GM04504 (cell line): ENCODE data around the gene UNKL.
"Not testable (repeated sequence)": the region's sequence is repeated elsewhere in the genome, so short reads cannot be mapped to it uniquely, and the experiment has no call there.

ENCODE experiments used
- DNase-seq: peaks from one replicate; pipeline ENCODE4 v3.0.0-alpha.2; 2012; ENCODE audit warnings: low read depth

Gene UNKL

DNA sequence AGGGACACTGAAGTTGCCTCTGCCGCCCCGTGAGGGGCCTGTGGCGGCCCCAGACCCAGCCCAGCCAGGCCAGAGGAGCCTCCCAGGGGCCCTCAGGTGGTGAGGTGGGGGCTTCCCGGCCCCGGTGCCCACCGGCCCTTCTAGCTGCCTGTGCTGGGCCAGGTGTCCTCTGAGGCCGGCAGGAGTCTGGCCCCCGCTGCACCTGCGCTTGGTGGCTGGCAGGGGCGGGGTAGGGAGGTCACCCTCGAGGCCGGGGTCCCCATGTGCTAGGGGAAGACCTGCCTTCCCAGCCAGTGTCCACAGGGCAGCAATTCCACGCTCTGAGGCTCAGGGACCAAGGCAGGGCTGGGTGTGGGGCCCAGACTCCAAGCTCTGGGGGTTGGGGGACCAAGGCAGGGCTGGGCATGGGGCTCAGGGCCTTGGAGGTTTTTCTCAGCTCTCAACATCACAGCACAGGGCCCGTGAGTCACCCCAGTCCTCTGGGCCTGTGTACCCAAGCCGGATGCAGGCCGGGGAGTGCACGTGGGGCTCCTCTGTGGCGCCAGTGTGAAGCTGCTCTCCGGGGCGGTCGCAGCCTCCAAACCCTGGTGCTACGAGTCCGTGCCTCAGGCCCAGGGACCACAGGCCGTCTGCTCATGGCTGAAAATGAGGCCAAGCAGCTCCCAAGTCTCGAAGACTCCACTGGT lies 31.2 kb upstream of the UNKL start:
- DNase-seq, result no peak

DNA sequence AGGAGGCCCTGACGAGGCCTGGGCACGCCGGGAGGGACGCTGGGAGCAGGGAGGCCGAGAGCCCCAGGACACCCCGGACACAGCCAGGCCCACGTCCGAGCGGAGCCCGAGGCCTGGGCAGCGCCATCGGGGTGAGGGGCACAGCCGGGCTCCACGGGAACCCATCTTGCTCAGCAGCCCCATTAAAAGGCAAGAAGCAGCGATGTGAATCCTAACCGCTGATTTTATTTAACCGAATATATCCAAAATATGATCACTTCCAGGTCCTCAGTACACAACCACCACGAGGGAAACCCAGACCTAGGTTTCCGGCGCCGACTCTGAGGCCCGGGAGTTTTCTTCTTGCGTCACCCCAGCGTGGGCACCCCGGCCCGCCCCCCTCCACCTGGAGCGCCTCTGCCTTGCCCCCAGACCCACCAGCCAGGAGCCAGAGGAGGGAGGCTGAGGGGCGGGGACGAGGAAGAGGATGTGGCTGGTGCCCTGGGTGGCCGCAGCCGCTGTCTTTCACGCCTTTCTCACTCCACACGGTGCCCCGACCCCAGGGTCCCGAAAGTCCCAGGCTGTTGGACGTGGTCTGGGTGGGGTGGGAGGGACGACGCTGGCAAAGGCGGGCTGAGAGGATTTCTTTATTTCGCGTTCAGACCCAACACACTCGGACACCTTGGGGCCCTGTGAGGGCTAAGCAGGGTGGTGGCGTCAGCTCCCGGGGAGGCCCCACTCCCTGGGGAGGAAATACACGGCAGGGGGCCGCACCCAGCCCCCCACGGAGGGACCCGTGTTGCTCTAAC lies 30.4 kb upstream of the UNKL start:
- DNase-seq, result no peak

DNA sequence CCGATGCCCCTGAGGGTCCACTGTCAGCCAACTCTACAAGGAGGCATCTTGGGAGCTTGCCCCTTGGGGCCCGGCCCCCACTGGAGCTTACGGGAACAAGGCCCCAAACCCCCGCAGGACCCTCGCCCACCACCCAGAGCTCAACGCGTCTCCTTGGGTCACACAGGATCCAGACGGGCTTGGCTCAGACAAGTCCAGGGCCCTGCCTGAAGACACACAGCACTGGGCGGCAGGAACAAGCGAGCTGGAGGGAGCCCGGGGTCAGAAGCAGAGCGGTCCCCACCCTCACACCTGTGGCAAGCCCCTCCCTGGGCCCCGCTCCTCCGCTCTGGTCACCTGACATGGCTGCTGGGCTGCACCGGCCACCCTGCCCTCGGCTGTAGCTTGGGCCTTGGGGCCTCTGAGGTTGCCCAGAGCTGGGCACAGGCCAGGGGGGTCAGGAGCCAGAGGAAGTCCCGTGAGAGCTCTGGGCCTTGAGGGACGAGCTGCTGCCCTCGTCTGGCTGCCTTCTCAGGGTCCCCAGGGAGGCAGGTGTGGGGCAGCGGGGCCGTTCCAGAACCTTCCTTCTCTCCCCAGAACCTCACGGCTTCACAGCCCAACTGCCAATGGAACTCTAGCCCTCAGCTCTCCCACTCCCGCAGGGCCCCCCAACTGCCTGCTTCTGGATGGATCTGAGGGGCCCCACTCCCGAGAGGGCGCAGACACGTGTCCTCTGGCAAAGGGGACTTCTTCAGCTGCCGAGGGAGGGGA lies 29.7 kb upstream of the UNKL start, which contains the start of gene CCDC154:
TSS of gene CCDC154 (minus strand) at position 577 of the 750 bp plus-strand sequence. CDS start at position 343, 234 bp downstream.
- DNase-seq, result no peak

DNA sequence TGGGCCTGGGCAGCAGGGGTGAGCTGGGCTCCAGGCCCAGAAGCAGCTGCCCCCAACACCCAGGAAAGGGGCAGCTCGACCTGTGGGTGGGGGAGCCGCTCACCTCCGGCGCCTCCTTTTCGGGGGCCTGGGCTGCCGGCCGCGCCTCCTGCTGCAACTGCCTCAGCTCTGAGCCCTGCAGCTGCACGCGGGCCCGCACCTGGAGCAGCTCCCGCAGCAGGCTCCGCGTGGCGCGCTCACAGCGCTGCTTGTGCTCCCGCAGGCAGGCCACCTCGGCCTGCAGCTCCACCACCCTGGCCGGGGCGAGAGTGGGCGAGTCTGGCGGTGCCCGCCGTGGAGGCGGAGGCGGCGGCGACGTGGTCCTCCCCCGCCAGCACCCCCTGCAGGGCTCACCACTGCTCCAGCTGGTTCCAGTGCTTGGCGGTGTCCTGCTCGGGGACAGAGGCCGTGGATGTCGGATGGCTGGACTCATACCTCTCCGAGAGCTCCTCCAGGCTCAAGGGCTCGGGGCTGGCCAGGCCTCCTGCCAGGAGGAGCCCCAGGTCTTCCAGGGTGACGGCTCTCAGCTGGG lies 29.0 kb upstream of the UNKL start:
- DNase-seq, result no peak

DNA sequence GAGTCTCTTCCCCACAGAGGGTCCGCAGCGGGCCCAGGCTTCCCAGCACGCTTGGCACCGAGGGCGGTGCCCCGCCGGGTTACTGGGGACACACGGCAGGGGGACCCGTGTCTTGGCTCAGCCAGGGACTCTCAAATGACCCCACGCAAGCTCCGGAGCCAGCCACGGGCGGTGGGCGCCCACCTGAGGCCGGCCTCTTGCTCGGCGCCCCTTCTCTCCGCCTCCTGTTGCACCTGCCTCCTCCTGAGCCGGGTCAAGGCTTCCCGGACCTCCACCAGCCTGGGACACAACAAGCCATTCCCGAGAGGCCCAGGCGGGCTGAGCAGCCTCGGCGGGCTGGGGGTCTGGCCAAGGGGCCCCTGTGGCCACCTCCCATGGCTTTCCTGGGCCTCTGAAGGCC lies 28.2 kb upstream of the UNKL start:
- no peak for DNase-seq

DNA sequence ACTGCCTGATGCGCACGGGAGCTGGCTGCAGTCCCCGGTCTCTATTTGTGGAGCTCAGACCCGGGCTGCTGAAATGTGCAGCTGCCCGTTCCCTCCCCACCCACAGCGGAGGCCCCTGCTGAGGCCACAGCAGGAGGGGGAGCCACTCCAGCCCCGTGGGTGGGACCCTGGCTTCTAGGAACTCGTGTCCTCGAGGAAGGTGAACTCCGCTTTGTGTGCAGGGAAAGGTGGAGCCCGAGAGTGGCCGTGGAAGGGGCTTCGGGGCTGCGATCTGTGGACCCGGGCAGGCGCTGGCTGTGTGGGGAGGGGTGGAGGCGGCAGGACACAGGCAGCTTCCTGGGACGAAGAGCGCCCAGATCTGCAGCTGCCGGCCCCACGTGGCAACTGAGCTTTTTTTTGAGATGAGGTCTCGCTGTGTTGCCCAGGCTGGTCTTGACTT lies 26.9 kb upstream of the UNKL start:
- DNase-seq, result no peak

DNA sequence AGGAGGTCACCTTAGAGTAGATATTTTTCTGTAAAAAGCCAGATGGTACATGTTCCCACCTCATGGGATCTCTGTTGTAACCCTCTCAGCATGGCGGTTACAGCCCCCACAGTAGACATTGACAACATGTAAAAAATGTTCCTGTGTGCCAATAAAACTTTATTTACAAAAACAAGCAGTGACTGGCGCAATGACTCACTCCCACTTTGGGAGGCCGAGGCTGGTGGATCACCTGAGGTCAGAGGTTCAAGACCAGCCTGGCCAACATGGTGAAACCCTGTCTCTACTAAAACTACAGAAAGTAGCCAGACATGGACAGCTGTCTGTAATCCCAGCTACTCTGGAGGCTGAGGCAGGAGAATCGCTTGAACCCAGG lies 25.2 kb upstream of the UNKL start:
- DNase-seq, result not testable (repeated sequence)

DNA sequence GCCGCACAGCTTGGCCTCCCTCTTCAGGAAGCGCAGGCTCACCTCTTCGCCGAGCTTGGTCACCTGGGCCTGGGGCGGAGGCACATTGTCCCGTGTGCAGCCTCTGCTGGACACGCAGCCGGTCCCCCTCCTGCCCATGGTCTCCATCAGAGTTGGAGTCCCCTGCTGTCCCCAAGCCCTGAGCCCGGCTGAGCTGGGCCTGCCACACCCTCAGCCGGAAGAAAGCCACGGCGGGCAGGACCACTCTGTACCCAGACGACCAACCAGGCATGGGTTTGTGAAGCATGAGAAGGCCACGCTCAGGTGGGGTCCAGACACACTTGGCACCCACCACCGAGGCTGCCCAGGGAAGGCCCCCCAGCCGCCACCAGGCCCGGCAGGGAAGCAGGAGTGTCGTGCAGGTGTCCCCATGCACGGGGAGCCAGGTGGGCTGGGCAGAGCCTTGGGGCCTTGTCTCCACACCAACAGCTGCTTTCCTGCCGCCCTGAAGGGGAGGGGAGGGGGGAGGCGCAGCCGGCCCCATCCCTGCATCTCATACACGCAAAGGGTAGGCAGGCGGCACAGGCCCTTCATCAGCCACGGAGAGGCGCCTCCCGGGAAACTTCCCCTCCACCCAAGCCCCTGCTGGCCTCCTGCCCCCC lies 24.7 kb upstream of the UNKL start:
- DNase-seq, result no peak

DNA sequence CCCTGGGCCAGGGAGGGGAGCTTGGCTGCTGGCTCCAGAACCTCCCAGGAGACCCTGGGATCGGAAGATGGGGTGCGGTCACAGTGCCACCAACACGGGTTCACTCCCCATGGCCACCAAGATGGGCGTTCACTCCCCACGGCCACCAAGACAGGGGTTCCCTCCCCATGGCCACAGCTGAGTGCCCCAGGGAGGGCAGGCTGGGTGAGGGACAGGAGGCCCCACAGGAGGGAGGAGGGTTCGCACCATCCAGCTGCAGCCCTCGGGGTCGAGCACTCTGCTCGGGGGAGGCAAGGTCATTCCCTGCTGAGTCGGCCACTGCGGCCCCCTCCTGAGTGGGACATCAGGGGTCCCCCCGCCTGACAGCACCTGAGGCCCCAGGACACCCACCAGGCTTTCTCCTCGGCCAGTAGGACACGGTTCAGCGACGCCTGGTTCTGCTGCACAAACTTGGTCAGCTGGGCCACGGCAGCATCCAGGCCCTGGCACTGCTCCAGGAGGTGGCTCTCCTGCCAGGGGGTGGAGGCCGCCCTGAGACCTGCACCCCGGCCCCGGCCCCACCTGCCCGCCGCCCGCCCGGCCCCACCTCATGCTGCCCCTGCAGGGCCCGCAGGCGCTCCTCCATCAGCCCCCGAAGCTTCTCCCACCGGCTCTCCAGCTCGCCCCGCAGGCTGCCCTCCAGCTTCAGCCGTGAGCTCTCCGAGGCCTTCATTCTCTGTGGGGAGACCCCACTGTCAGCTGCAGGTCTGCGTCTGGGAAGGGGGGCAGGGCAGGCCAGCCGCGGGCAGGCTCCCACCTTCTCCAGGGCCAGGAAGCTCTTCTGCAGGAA lies 23.9 kb upstream of the UNKL start:
- no peak for DNase-seq

DNA sequence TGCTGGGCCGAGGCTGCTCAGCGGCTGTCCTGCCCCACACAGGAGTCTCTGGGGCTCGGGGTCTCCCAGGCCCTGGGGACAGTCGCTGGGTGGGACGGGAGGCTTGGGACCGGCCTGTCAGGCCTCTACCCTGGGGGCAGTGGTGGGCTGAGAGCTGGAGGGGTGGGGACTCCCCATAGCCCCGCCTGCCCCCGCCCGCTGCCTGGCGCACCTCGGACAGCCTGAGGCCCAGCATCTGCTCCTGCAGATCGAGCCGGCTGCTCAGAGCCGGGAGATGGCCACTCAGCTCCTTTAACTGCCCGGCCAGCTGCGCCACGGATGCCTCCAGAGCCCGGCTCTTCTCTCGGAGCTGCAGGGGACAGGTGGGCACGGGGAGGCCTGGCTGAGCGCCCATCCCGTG lies 23.1 kb upstream of the UNKL start:
- DNase-seq, result no peak

DNA sequence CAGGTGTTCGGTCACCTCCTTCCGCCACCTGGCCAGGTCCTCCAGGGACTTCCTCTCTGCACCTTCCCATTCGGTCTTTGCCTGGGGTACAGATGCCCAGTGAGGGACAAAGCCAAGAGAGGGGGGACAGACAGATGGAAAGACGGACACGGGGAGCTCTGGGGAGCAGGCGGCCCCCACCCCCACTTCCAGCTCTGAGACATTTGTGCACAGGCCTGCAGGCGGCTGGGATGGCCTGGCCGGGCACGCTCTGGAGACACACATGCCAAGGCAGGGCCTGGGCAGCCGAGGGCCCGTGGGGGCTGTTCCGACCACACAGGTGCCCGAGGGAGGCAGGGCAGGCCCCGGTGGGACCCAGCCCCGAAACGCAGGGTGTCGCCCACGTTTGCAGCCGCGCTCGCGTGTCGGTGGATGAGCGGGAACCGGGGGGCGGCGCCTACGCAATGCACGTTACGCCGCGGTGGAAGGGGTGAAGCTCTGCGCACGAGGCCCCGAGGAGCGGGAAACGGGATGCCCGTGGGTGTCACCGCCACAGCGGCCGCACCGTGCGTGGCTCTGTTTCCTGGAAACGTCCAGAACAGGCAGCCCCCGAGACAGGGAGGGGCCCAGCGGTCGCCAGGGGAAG lies 22.3 kb upstream of the UNKL start:
- no peak for DNase-seq

DNA sequence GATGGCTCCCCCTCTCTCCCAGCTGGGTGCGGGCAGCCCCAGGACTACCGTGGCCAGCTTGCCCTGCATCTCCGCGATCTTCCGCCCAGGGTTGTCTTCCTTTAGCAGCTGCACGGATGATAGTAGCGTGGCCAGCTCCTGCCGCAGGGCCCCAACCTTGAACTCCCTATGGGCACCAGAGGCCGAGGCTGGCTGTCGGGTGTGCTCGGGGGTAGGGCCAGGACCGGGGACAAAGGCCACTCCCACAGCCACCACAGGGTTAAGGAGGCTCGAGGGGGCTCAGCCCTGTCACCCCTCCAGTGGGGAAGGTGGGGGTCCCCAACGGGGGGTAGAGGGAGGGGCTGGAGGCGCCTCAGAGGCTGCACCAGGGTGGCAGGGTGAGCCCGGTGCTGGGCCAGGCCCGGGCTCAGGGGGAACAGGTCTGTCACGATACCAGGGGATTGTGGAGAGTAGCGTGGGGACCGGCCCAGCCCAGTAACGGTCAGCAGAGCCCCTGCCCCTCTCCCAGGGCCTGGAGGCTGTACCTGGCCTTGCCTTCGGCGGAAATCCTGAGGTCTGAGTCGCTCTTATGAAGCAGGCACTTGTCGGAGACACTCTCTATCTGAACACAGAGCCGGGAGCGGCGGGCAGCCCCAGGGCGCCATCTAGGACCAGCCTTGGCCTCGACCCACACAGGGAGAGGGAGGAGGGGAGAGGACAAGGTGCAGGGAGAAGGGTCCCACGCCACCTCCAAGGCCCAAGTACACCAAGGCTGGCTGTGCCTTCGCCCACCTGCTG lies 21.6 kb upstream of the UNKL start:
- no peak for DNase-seq

DNA sequence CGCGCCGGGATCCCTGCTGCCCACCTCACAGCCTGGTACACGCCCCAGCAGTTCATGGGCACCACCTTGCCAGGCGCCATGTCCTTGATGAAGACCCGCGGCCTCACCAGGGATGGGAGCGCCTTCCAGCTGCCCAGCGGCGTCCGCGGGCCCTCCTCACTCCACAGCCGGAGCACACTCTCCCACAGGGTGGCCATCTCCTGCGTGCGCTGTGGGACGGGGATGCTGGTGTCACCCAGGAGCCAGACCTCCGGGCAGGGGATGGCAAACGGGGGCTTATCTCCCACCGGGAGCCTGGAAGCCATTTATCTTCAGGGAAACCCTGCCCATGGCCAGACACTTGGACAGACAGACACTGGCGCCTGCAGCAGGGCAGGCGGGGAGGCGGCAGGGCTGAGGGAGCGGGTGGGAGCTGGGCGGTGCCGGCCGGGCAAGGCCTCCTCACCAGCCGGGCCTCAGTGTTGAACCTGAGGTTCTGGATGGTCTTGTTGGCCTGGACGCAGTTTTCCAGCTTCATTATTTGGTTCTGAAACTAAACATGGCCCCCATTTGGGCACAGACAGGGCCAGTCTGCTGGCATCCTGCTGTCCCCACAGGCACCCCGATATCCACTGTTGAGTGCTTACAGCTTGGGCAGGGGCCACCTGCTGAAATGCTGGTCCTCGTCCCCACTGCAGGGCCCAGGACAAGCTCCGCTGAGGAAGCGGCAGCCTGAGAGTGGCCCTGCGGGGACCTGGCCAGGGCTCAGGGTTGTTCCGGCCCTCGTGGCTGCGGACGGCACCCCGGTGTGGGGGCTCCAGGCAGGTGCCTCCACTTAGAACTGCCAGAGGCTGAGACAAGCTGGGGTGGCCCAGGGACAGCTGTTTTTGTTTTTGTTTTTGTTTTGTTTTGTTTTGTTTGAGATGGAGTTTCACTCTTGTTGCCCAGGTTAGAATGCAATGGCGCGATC lies 20.4 kb upstream of the UNKL start:
- DNase-seq, result no peak

DNA sequence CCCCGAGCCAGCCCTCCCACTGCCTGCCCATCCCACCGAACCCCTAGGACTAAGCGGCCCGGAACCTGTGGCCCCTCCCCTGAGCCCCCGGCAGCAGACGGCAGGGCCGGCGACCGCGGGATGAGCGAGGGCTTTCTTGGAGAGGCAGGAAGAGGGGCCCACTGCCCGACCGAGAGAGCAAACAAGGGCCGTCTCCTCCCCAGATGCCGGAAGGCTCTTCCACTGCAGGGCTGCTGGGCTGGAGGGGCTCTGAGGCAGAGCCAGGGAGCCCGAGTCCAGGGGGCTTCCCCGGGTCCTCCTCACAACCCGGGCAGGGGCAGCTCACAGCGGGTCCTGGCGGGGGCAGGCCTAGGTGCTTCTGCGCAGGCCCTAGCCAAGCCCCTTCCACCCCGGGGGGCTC lies 19.3 kb upstream of the UNKL start:
- no peak for DNase-seq

DNA sequence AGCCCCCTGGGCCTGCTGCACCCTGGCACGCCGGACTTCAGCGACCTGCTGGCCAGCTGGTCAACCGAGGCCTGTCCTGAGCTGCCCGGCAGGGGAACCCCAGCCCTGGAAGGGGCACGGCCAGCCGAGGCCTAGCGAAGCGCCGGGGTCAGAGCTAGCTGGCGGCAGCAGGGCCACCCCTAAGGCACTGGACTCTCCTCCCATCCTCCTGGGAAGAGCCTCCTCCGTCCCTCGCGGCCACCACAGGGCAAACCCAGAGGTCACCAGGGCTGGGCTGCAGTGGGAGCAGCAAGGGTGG lies 18.7 kb upstream of the UNKL start:
- no peak for DNase-seq

DNA sequence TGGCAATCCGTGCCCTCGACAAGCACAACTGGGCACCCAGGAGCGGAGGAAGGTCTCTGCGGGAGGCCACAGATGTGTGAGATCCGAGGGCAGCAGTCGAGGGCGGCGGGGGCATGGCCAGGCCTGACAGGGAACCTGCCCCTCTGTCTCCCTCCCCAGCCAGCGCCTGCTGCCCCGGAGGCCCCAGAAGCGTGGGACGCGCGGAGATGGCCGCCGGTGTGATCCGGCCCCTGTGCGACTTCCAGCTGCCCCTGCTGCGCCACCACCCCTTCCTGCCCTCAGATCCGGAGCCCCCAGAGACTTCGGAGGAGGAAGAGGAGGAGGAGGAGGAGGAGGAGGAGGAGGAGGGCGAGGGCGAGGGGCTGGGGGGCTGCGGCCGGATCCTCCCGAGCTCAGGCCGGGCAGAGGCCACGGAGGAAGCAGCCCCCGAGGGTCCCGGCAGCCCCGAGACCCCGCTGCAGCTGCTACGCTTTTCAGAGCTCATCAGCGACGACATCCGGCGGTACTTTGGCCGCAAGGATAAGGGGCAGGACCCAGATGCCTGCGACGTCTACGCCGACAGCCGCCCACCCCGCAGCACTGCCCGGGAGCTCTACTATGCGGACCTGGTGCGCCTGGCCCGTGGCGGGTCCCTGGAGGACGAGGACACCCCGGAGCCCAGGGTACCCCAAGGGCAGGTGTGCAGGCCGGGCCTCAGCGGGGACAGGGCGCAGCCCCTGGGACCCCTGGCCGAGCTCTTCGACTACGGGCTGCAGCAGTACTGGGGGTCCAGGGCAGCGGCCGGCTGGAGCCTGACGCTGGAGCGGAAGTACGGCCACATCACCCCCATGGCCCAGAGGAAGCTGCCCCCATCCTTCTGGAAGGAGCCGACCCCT lies 18.1 kb upstream of the UNKL start:
- DNase-seq, result no peak

DNA sequence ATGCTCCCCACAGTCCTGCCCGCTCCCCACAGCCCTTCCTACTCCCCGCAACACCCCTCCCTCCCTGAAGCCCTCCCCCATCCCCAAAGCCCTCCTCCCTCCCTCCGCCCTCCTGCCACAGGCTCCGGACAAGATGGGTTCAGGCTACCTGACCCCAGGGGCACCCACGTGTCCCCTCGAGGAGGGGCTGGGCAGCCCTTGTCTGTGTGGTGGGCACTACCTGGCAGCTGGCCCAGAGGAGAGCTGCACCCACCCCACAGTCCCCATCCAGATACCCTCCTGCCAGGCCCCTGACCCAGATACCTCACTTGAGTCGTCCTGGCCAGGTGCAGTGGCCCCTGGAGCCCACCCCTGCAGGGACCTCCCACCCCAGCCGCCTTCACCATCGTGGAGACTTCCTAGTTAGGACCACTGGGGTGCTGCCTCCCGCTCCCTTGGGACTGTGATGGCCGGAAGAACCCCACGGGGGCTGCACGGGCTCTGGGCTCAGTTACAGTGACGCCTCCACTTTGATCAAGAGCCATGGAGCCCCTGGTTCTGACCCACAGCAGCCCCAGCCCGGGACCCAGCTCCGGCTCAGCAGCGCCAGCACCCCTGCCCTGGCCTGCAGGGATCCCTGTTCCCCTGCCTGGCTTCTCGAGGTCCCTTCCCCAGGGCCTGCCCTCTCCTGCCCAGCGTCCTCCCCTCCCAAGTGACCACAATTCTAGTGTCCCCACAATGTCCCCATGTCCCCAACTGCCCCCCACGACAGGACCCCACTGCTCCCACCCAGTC lies 17.2 kb upstream of the UNKL start:
- no peak for DNase-seq
